HEK293 (cell line): ENCODE measurements around the gene CAPRIN1.

ENCODE experiments used
- TF ChIP-seq, protein P1 (sequence below): fragments of 450-650 bp; formaldehyde crosslinking; IDR thresholded peaks from 2 replicates; pipeline ENCODE4 v1.5.1; 2016; ENCODE audit warnings: missing biosample characterization, missing genetic modification characterization
- TF ChIP-seq, protein P2 (sequence below): fragments of 450-650 bp; formaldehyde crosslinking; IDR thresholded peaks from 2 replicates; pipeline ENCODE4 v1.5.1; 2016; ENCODE audit warnings: missing biosample characterization, missing genetic modification characterization

DNA sequence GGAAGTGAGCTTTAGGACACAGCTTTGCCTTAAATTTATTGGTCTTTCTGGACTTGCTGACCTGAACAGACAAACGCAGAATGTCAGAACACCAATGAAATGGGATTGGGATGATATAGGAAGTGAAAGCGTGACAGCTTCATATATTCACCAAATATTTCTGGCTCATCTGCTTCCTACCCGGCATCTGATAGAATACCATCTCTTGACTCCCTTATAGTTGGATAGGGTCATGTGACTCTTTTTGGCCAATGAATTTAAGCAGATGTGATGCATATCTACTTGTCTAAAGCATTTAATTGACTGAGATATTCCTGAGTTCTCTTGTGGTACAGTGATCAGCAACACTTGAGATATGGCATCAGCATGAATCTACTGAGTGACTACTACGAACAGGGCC, 2.5 kb upstream of the CAPRIN1 start:
- TF ChIP-seq, protein P1, sequence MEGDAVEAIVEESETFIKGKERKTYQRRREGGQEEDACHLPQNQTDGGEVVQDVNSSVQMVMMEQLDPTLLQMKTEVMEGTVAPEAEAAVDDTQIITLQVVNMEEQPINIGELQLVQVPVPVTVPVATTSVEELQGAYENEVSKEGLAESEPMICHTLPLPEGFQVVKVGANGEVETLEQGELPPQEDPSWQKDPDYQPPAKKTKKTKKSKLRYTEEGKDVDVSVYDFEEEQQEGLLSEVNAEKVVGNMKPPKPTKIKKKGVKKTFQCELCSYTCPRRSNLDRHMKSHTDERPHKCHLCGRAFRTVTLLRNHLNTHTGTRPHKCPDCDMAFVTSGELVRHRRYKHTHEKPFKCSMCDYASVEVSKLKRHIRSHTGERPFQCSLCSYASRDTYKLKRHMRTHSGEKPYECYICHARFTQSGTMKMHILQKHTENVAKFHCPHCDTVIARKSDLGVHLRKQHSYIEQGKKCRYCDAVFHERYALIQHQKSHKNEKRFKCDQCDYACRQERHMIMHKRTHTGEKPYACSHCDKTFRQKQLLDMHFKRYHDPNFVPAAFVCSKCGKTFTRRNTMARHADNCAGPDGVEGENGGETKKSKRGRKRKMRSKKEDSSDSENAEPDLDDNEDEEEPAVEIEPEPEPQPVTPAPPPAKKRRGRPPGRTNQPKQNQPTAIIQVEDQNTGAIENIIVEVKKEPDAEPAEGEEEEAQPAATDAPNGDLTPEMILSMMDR, result no peak
- TF ChIP-seq, protein P2, sequence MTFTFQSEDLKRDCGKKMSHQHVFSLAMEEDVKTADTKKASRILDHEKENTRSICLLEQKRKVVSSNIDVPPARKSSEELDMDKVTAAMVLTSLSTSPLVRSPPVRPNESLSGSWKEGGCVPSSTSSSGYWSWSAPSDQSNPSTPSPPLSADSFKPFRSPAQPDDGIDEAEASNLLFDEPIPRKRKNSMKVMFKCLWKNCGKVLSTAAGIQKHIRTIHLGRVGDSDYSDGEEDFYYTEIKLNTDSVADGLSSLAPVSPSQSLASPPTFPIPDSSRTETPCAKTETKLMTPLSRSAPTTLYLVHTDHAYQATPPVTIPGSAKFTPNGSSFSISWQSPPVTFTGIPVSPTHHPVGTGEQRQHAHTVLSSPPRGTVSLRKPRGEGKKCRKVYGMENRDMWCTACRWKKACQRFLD (tag by site-specific recombination), result no peak
